Esophagus squamous epithelium (tissue), 4 donors: ENCODE measurements around the gene CD40.

Experiments
- POLR2A ChIP-seq, 4 donors: fragments of 450-650 bp; IDR thresholded peaks; one replicate each; pipeline ENCODE4 v1.6.1; 2017; ENCODE audit warnings: antibody characterized with exemption in 4 of 4, mild to moderate bottlenecking in 4 of 4, moderate library complexity in 3 of 4
- TF ChIP-seq, protein P1 (sequence below), 6 experiments: fragments of 450-650 bp in 4 of 6; fragments of 200-600 bp in 2 of 6; sonication (generic) in 2 of 6; IDR thresholded peaks; one replicate each; pipeline ENCODE4 v1.5.1; 2016 to 2019; ENCODE audit warnings: antibody characterized with exemption in 6 of 6, mild to moderate bottlenecking in 4 of 6, moderate library complexity in 4 of 6

DNA sequence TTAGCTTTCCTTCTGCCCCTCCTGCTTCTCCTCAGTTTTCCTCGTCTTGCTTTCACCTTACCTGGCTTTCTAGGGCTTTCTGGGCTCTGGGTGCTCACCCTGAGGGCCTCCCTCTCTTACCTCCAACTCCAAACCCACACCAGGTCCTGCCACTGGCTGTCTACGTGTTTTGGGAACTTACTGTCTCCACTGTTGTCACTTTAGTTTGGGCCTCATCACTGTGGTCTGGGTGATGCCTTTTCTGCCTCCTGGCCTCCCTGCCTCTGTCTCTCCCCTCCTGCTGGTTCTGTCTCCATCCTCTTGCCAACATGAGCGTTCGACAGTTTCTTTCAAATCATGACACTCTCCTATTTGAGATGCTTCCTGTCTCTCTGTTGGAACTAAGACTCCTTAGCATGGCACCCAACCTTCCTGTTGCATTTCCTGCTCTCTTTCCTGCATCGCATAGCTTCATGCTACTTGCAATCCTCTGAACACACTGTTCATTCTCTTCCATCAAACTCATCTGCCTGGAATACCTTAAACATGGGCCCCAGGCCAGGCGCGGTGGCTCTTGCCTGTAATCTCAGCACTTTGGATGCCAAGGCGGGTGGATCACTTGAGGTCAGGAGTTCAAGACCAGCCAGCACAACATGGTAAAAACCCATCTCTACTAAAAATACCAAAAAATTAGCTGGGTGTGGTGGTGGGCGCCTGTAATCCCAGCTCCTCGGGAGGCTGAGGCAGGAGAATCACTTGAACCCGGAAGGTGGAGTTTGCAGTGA is 5.5 kb downstream of the CD40 start:
- TF ChIP-seq, protein P1, sequence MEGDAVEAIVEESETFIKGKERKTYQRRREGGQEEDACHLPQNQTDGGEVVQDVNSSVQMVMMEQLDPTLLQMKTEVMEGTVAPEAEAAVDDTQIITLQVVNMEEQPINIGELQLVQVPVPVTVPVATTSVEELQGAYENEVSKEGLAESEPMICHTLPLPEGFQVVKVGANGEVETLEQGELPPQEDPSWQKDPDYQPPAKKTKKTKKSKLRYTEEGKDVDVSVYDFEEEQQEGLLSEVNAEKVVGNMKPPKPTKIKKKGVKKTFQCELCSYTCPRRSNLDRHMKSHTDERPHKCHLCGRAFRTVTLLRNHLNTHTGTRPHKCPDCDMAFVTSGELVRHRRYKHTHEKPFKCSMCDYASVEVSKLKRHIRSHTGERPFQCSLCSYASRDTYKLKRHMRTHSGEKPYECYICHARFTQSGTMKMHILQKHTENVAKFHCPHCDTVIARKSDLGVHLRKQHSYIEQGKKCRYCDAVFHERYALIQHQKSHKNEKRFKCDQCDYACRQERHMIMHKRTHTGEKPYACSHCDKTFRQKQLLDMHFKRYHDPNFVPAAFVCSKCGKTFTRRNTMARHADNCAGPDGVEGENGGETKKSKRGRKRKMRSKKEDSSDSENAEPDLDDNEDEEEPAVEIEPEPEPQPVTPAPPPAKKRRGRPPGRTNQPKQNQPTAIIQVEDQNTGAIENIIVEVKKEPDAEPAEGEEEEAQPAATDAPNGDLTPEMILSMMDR (IDR thresholded peaks at IDR 0.05): no peak
- TF ChIP-seq POLR2A (IDR thresholded peaks at IDR 0.05): no peak
